Psoas muscle (tissue), 8 donors: ENCODE data around the gene SURF2. TPM values are rescaled to one million over a fixed set of nuclear protein-coding genes. Genes with fewer than 3 reads are reported as not detected.
"Not testable (repeated sequence)": the region's sequence is repeated elsewhere in the genome, so short reads cannot be mapped to it uniquely, and the experiment has no call there.

Experiments
- ATAC-seq, 4 donors: fragments of 200-7000 bp; cut with Tn5 transposase; one replicate each; pipeline ENCODE4 v1.9.1; 2020; ENCODE audit warnings: moderate library complexity in 3 of 4, mild to moderate bottlenecking in 2 of 4
- DNase-seq, 2 donors: peaks; one replicate each; pipeline ENCODE4 v3.0.0-alpha.2; 2020
- H3K27ac ChIP-seq: fragments of 200-600 bp; one replicate; pipeline ENCODE4 v1.8.0; 2022
- H3K27me3 ChIP-seq, 3 donors: fragments of 200-600 bp in 1 of 3; one replicate each; pipeline versions ENCODE4 v1.6.1 to v1.8.0; 2013 to 2022; ENCODE audit warnings: low read length in 2 of 3, mild to moderate bottlenecking in 2 of 3, moderate library complexity in 1 of 3; ENCODE audit not compliant: insufficient read depth in 3 of 3
- H3K36me3 ChIP-seq, 2 donors: fragments of 200-600 bp in 1 of 2; one replicate each; pipeline versions ENCODE4 v1.6.1 to v1.8.0; 2013 to 2022; ENCODE audit warnings: low read depth in 1 of 2, mild to moderate bottlenecking in 1 of 2, moderate library complexity in 1 of 2; ENCODE audit not compliant: insufficient read depth in 1 of 2
- H3K4me1 ChIP-seq: fragments of 200-600 bp; one replicate; pipeline ENCODE4 v1.8.0; 2022
- H3K4me3 ChIP-seq: fragments of 200-600 bp; one replicate; pipeline ENCODE4 v1.8.0; 2022; ENCODE audit warnings: mild to moderate bottlenecking
- H3K9me3 ChIP-seq: fragments of 200-600 bp; one replicate; pipeline ENCODE4 v1.8.0; 2022
- WGBS, 3 donors: extraction: QIAGEN DNeasy Blood & Tissue Kit; methylation state at CpG; one replicate each; pipeline versions ENCODE4 v1.1.6 to v1.1.7; 2013; 5-methylcytosine and 5-hydroxymethylcytosine counted together
- intact Hi-C, 2 donors: fragments of 100-400 bp; cut with DNase I; formaldehyde crosslinking; loops; one replicate each; pipeline versions ENCODE4 v1.11.0 to v1.14.2; 2022
- polyA plus RNA-seq, 3 donors: library from polyadenylated mRNA; stranded (reverse); fragments of 200-250 nt; gene quantifications; one replicate each; pipeline ENCODE4 v1.2.3, GENCODE V29; 2013
- total RNA-seq, 4 donors: library from RNA; stranded (reverse); fragmentation: NEBNext Ultra II Directional in 2 of 4; extraction: Animal tissue kit (Norgen Biotek cat#: 25700) in 2 of 4; gene quantifications; one replicate each; pipeline versions ENCODE4 v1.2.1 to v1.2.4, GENCODE V29; 2021 to 2023
- TF ChIP-seq, protein P1 (sequence below): fragments of 200-600 bp; IDR thresholded peaks from one replicate; pipeline ENCODE4 v1.8.0; 2022; ENCODE audit warnings: antibody characterized with exemption
- donor health status: healthy with polysubstance abuse.
- donor health status: DM: no; HTN: no; CAD: no; lungs with moderate emphysema.
- donor health status: Bipolar disorder and iron deficiency.
- donor health status: healthy.
- donor health status: DM: yes; HTN: yes; CAD: no.
- donor health status: DM: no; HTN: no; CAD: no.
- donor health status: DM: no; HTN: no; CAD: no.
- donor health status: DM: yes; HTN: yes; CAD: no.

Gene SURF2
- total and polyA plus RNA-seq, 7 donors: 10.9 to 50.6 (median 13.8) TPM

DNA sequence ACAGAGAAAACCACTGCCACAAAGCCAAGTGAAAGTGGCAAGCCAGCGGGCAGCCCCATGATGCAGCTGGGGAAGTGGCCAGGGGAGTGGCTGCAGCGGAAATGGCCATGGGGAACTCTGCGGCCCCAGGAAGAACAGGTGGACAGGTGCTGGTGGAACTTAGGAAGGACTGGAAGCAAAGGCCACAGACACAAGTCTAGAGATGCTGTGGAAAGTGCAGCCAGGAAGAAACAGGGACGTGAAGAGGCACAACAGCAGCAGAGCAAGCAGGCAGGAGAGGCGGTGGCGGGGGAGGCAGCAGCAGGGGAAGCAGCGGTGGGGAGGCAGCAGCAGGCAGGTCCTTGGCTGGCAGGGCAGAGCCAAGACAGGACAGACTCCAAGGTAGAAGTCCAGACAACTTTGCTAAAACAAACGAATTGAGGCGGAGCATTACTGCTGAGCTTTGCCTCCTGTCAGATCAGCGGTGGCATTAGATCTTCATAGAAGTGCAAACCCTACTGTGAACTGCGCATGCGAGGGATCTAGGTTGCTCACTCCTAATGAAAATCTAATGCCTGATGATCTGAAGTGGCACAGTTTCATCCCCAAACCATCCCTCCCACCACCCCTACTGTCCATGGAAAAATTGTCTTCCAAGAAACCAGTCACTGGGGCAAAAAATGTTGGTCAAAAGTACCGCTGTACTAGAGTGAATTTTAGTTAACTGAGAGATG is 32.2 kb upstream of the SURF2 start:
- H3K9me3 ChIP-seq: no peaks in the 10 kb centered on the region
- H3K36me3 ChIP-seq: no peaks in the 10 kb centered on the region
- H3K4me3 ChIP-seq: no peak overlapping the region
- no peak overlapping the region for H3K27ac ChIP-seq
- ATAC-seq (no peak), DNase-seq (no peak)
- 81 to 87% (median 85%) methylated on average over 13 of the region's 13 CpGs for WGBS, 3 donors
- H3K4me1 ChIP-seq: no peaks in the 10 kb centered on the region
- H3K27me3 ChIP-seq: no peaks in the 10 kb centered on the region
- TF ChIP-seq, protein P1, sequence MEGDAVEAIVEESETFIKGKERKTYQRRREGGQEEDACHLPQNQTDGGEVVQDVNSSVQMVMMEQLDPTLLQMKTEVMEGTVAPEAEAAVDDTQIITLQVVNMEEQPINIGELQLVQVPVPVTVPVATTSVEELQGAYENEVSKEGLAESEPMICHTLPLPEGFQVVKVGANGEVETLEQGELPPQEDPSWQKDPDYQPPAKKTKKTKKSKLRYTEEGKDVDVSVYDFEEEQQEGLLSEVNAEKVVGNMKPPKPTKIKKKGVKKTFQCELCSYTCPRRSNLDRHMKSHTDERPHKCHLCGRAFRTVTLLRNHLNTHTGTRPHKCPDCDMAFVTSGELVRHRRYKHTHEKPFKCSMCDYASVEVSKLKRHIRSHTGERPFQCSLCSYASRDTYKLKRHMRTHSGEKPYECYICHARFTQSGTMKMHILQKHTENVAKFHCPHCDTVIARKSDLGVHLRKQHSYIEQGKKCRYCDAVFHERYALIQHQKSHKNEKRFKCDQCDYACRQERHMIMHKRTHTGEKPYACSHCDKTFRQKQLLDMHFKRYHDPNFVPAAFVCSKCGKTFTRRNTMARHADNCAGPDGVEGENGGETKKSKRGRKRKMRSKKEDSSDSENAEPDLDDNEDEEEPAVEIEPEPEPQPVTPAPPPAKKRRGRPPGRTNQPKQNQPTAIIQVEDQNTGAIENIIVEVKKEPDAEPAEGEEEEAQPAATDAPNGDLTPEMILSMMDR: no peak
- intact Hi-C loops: no loop called here

DNA sequence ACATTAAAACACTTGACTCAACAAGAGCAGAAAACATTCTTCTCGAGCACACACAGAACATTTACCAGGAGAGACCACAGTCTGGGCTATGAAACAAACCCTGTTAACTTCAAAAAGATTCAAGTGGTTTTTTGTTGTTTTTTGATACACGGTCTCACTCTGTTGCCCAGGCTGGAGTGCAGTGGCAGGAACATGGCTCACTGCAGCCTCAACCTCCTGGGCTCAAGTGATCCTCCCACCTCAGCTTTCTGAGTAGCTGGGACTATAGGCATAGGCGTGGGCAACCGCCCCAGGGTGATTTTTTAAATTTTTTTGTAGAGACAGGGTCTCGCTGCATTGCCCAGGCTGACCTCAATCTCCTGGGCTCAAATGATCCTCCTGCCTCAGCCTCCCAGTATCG is 29.3 kb upstream of the SURF2 start:
- ATAC-seq, H3K9me3 ChIP-seq, H3K4me3 ChIP-seq, intact Hi-C loops, DNase-seq, H3K27ac ChIP-seq, H3K27me3 ChIP-seq, H3K4me1 ChIP-seq: not testable (repeated sequence)
- WGBS, 3 donors: 84 to 88% (median 88%) methylated on average over 6 of the region's 6 CpGs
- H3K36me3 ChIP-seq: peaks cover 0 to 27% of the 10 kb centered on the region in 2 donors

DNA sequence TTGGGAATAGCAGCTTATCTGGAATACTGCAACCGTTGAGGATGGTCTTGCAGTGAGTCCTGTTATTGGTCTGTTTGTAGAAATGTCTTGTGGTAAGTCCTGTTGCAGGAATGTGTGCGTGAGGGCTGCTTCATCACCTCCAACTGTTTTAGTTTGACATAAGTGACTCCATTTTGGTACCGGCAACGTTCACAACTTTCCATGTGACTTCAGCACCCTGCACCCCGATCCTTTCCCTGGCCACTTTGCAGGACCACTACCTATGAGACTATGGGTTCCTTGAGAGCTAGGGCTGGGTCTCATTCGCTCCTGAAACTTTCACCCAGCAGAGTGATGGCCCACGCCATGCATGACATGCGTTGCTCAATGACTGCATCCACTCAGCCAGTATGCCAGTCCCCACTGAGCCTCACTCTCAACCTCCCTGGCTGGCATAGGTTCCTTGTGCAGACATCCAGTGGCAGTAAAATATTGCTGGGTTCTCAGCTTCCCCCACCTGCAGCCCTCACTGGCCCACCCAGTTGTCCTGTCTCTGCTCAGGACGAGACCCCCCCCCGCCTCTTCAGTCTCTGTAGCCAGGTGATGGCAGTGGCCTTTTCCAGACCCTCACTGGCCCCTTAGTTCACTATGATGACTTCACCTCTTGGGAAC is 28.4 kb upstream of the SURF2 start:
- ATAC-seq: peak in 1 of 4 donors; percentile 22
- WGBS, 3 donors: 84 to 87% (median 86%) methylated on average over 10 of the region's 10 CpGs
- H3K27ac ChIP-seq: no peak overlapping the region
- H3K27me3 ChIP-seq: no peaks in the 10 kb centered on the region
- TF ChIP-seq, protein P1: no peak
- H3K4me1 ChIP-seq: no peaks in the 10 kb centered on the region
- peak in 1 of 2 donors; percentile 34 for DNase-seq
- H3K4me3 ChIP-seq: no peak overlapping the region
- no peaks in the 10 kb centered on the region for H3K9me3 ChIP-seq
- peaks cover 3 to 36% of the 10 kb centered on the region in 2 donors for H3K36me3 ChIP-seq
- intact Hi-C loops: no loop called here

DNA sequence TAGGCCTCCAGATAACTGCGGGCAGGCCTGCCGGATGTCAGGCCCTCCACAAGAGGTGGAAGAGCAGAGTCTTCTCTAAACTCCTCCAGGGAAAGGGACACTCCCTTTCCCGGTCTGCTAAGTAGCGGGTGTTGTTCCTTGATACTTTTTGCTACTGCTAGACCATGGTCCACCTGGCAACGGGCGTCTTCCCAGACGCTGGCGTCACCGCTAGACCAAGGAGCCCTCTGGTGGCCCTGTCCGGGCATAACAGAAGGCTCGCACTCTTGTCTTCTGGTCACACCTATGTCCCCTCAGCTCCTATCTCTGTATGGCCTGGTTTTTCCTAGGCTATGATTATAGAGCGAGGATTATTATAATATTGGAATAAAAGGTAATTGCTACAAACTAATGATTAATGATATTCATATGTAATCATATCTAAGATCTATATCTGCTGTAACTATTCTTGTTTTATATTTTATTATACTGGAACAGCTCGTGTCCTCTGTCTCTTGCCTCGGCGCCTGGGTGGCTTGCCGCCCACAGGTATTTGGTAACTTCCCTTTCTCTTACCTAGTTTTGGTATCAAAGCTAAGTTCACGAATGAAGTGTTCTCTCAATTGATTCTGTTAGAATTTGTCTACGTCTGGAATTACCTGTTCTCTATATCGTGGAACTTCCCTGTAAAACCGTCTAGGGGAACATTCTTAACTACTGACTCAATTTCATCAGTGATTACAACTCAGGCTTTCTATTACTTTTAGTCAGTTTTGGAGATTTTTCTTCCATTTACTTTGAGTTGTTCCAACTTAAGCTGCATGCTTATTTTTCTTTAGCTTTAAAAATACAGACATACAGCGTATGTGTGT is 26.8 kb upstream of the SURF2 start:
- Histone ChIP-seq H3K27ac (peak overlapping the region; percentile 36), H3K36me3 (peaks cover 8 to 52% of the 10 kb centered on the region in 2 donors)
- not testable (repeated sequence) for H3K4me3 ChIP-seq, H3K9me3 ChIP-seq, H3K27me3 ChIP-seq, H3K4me1 ChIP-seq
- 54 to 58% (median 55%) methylated on average over 21 of the region's 21 CpGs for WGBS, 3 donors
- ATAC-seq (peak in 1 of 4 donors; percentile 40), DNase-seq (peak in 1 of 2 donors; percentile 60)
- intact Hi-C loops: loop anchor here (5.0 to 10.0 kb wide), 3 partner anchors 142 to 285 kb away; partner anchors contain the start of gene SLC2A6 (in 1 of the 2)
- TF ChIP-seq, protein P1: peak; percentile 58

DNA sequence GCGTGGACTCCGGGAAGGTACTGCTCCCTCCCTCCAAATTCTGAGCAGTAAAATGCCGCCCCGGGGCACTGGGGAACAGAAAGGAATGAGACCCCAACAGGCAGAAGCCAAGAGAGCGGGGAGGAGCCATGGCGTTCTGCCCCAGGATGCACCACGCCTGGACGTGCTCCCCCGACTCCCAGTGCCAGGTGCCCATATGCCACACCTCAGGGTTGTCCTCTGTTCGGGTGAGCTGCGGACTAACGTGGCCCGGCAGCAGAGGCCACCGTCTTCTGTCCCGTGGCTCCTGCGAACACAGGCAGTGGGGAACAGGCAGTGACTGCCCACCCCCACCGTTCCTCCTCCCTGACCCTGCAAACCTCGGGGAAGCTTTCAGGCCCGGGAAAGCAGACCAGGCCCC is 25.1 kb upstream of the SURF2 start:
- Histone ChIP-seq H3K27me3 (no peaks in the 10 kb centered on the region), H3K36me3 (peaks cover 8 to 57% of the 10 kb centered on the region in 2 donors), H3K4me3 (no peak overlapping the region), H3K4me1 (peaks cover 11% of the 10 kb centered on the region), H3K27ac (no peak overlapping the region), H3K9me3 (no peaks in the 10 kb centered on the region)
- TF ChIP-seq, protein P1: no peak
- intact Hi-C loops: loop anchor here (5.0 to 10.0 kb wide), 3 partner anchors 144 to 286 kb away; partner anchors contain the start of gene SLC2A6 (in 1 of the 2)
- ATAC-seq (no peak), DNase-seq (peak in 1 of 2 donors; percentile 34)
- 79 to 87% (median 83%) methylated on average over 19 of the region's 19 CpGs for WGBS, 3 donors
